ENCODE measurements around the gene SCUBE1. TPM values are rescaled to one million over a fixed set of nuclear protein-coding genes. Genes with fewer than 3 reads are reported as not detected.
A peak's percentile ranks its signal among the peaks of the same experiment; 100 is the strongest.

The SCUBE1 gene
- total RNA-seq, result 140 TPM

DNA sequence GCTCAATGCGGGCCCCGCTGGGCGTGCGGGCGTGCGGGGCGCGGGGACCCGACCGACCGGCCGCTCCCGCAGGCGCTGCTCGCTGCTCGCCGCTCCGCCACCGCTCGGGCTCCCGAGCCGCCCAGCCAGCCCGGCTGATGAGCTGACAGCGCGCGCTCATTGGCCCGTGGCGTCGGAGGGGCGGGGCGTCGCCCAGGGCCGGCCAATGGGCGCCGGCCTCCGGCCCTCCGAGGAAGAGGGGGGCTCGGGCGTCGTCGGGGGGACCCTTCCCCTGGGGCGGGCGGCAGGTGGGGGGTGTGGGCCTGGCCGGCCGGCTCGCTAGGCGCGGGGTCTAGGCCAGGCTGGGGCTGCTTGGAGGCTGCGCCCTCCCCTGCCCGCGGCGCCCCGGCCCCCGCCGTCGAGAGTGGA, at the start of gene SCUBE1:
SCUBE1 (minus strand) TSS at position 111 of the 408 bp plus-strand sequence. CDS start 111 bp downstream, outside the sequence.
- peak; percentile 79 for DNase-seq (ENCODE audit: low spot score)
- intact Hi-C loops (cut with DNase I), result no loop called here
- peak; percentile 75 for ATAC-seq

DNA sequence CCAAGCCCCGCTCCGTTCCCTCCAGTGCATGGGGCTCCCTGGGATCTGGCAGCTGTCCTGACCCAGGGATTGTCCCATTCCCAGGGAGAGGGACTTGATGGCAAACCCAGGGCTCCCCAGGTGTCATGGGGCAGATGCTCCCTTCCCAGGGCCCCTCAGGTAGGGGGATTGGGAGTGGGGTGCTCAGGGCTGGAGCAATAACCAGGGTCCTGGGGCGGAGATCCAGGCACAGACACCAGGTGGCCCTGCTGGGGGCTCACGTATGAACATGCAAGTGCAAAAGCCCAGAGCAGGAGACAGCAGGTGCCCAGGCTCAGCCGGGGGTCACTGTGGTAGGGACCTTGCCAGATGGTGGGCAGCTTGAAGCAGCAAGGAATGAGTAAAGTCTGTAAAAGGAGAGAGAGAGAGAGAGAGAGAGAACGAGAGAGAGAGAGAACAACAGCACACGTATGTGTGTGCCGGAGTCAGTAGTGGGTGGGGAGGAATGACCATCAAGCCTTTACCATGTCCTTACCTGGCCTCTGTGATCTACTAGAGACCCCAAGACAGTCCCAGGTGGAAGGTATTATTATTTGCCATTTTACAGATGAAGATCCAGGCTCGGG, 49.3 kb upstream of the SCUBE1 start:
- intact Hi-C loops (cut with DNase I), result no loop called here
- ATAC-seq, result no peak

DNA sequence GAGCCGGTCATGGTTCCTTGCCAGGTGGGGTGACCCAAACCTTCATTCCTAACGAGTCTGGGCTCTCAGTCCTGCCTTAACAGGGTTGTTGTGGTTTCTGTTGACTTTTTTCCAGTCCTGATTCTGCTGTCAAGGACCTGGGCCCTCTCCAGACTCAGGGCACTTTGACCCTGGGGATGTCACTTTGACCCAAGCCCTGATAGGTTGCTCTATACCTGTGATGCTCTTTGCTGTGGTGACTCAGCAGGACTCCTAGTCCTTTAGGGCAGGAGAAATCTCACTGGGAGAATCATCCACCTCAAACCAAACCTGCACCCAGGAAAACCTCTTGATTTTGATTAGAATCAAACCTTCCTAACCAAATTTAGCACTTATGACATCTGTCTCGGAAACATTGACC, 48.1 kb upstream of the SCUBE1 start:
- intact Hi-C loops (cut with DNase I), result no loop called here
- DNase-seq (ENCODE audit: low spot score) (no peak), ATAC-seq (no peak)

More for the DNA sequence above, 49.3 kb upstream of the SCUBE1 start:
- DNase-seq (ENCODE audit: low spot score), result no peak

DNA sequence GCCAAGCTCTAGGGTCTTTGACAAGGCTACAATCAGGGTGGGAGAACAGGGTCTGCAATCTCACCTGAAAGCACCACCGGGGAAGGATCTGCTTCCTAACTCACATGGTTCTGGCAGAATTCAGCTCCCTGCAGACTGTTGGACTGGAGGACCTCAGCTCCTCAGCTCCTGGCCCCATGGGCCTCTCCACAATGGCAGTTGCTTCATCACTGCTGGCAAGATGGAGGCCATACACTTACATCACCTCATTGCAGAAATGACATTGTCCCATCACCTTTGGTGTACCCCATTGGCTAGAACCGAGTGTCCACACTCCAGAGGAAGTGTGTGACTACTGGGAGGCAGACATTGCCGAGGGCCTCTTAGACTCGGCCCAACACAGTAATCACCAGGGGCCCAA, 47.7 kb upstream of the SCUBE1 start:
- DNase-seq (ENCODE audit: low spot score) (no peak), ATAC-seq (no peak)
- intact Hi-C loops (cut with DNase I), result no loop called here

DNA sequence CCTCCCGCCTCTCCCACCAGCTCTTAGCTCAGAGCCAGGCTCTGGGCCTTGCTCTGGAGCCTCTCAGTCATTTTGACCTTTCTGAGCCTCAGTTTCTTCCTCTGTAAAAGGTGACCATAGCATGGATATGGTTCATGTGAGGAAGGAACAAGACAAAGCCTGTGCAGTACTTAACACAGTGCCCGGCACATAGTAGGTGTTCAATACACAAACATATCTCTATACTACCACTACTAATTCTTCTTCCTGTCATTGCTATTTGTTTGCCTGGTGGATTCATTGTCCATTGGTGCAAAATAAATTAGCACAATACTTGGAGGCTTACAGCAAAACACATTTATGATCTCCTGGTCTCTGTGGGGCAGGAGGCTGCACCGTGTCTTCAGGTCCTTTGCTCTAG, 47.0 kb upstream of the SCUBE1 start:
- intact Hi-C loops (cut with DNase I), result no loop called here
- DNase-seq (ENCODE audit: low spot score) (no peak), ATAC-seq (no peak)

DNA sequence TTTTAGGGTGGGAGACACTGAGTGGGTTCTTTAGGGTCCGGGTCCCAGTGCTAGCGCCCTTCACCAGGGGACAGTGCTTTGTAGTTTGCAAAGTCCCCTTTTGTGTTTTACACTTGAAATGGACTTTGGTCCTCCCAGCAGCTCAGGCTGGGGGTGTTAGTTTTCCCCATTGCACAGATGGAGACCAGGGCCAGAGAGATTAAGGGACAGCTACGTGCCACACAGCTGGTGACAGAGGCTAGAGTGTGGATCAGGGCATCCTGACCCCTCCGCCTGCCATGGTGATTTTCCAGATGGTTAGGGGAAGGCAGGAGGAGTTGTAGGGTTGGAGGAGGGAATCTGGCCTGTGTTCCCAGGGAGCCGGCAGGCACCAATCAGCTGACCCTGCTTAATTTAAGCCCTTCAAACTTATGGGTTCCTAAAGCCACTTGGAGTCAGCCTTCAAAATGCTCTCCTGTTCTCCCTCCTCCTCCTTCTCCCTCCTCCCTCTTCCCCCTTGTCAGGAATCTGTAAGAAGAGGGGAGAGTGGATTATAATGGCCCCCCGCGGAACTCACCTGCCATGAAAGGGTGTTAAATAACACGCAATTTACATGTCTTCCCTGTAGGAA, 46.2 kb upstream of the SCUBE1 start:
- no peak for ATAC-seq
- intact Hi-C loops (cut with DNase I), result loop anchor here (10.0 kb wide), 2 partner anchors 125 to 425 kb away; partner anchors contain the start of gene EFCAB6
- no peak for DNase-seq (ENCODE audit: low spot score)

DNA sequence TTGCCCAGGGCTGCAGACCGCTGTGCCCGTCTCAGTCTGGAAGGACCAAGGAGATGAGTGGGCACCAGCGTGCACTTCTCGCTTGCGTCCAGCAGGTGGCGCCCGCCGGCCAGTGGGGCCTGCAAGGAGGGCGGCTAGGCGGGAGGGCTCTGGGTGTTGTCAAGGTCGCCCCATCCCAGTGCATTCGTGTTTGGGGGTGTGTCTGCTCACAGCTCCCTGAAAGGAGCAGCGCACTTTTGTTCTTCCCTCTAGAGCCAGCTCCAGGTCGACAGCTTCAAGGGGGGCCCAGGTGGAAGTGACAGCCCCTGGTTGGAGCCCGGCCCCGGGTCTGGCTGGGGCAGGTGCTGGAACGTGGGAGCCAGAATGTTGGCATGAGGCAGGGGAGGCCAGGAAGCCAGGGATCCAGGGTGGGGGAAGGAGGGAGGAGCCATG, 45.3 kb upstream of the SCUBE1 start:
- peak; percentile 77 for ATAC-seq
- DNase-seq (ENCODE audit: low spot score), result peak; percentile 89
- intact Hi-C loops (cut with DNase I), result loop anchor here (10.0 kb wide), 2 partner anchors 124 to 426 kb away; partner anchors contain the start of gene EFCAB6

DNA sequence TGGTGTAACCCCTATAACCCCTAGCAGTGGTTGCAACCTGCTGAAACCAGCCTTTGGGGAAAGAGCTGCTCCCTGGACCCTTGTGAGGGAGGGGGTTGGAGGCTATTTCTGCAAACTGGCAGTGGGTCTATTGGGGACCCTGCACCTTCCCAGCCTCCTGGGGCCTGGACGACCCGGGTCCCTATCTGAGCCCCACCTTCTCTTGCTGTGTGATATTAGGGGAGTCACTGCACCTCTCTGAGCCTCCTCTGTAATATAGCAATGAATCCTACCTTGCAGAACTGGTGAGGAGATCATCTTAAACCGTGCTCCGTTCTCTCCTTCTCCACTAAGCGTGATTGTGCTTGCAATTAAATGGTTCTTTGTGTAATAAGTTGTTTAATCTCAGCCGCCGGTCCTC, 44.6 kb upstream of the SCUBE1 start:
- ATAC-seq (no peak), DNase-seq (ENCODE audit: low spot score) (no peak)
- intact Hi-C loops (cut with DNase I), result loop anchor here (10.0 kb wide), 2 partner anchors 123 to 427 kb away; partner anchors contain the start of gene EFCAB6

DNA sequence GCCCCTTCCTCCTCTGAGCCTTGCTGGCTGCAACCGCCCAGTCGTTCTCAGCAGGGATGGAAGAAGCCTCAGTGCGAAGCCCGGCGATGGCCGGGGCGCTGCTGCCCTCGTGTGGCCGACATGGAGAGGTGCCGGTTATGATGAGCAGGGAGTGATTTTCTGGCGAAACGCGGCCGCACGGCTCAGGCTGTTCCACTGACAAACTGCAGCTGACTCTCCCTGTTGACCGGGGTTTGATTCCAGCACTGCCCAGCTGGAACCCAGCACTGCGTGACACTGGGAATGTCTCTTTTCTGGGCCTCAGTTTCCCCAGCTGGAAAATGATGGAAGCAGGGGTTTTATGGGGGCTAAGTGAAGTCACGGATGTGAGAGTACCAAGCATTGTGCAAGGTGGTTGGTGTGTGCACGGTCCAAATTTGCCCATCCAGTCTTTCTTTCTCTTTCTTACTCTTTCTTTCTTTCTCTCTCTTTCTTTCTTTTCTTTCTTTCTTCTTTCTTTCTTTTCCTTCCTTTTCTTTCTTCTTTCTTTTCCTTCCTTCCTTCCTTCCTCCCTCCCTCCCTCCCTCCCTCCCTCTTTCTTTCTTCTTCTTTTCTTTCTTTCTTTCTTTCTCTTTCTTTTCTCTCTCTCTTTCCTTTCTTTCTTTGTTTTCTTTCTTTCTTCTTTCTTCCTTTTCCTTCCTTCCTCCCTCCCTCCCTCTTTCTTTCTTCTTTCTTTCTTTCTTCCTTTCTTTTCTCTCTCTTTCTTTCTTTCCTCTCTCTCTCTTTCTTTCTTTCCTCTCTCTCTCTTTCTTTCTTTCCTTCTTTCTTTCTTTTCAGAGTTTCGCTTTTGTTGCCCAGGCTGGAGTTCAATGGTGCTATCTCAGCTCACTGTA, 42.8 kb upstream of the SCUBE1 start:
- ATAC-seq (peak; percentile 95), DNase-seq (ENCODE audit: low spot score) (peak; percentile 88)
- intact Hi-C loops (cut with DNase I), result loop anchor here (10.0 kb wide), 2 partner anchors 121 to 429 kb away; partner anchors contain the start of gene EFCAB6

DNA sequence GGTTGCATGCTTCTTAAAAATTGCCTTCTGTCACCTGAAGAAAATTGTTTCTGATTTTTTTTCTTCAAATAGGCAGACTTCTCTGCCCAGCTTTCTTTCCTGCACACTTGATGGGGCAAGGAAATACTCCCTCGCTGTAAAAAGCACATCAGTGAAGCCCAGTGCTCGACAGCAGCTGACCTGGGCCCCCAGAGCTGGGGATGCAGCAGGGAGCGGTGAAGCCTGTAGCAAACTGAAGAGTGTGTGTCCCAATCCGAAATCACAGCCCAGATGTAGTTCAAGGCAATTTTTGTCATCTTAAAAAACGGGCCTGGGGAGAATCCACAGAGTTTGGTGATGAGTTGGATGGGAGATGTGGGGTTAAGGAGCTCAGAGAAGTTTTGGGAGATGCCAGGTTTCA, 41.7 kb upstream of the SCUBE1 start:
- intact Hi-C loops (cut with DNase I), result loop anchor here (10.0 kb wide), 2 partner anchors 120 to 430 kb away; partner anchors contain the start of gene EFCAB6
- no peak for DNase-seq (ENCODE audit: low spot score)
- ATAC-seq, result no peak

DNA sequence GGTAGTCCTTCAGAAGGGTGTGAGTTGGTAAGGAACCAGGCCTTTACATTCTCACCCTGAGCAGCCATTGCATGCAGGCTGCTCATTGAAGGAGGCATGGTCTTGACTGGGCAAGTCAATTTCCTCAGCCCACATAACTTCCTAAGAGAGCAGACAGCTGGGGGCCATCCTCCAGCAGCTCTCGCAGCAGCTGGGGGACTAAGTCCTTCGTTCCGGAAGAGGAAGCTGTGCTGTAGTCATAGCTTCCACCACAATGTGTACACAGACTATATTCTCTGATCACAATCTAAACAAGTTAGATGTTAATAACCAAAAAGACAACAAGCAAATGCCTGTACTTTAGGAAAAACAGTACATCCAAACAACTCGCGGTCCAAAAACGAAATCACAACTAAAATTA, 38.5 kb upstream of the SCUBE1 start:
- DNase-seq (ENCODE audit: low spot score) (no peak), ATAC-seq (no peak)
- intact Hi-C loops (cut with DNase I), result loop anchor here (1.0 to 10.0 kb wide), 3 partner anchors 21 to 433 kb away; partner anchors contain the start of gene EFCAB6

DNA sequence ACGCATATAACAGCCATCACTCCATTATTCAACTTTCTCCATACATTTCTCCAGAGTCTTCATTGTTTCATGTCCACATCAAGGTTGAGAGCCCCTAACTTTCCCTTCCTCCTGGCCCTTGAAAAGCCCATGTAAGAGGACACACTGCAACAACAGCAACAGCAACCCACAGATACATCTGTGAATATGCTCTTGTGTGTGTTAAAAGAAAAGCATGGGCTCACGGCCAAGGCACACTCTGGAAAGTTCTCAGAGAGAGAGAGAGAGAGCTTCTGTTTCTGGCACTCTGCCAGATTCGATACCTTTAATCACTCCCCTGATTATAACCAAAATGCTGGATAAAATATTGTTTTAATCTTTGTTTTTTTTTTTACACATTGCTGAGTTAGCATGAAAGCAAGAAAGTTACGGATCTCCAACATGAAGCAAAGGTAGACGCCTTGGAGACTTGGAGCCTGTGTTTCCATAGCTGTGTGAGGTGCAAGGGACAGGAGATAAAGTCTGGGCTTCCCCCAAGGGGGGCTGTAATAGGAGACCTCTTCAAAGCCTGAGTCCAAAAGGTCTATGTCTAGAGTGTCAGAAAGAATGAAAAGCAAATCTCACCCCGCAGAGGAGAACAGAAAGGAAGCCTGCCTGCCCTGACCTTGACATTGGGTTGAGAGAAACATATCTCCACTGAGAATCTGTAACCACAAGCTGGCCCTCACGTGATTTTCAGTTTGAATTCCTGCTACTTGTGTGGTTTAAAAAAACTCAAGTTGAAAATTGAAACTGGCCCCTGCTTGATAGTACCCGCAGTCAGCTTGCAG, 34.9 kb upstream of the SCUBE1 start:
- intact Hi-C loops (cut with DNase I), result no loop called here
- DNase-seq (ENCODE audit: low spot score) (no peak), ATAC-seq (peak; percentile 88)

DNA sequence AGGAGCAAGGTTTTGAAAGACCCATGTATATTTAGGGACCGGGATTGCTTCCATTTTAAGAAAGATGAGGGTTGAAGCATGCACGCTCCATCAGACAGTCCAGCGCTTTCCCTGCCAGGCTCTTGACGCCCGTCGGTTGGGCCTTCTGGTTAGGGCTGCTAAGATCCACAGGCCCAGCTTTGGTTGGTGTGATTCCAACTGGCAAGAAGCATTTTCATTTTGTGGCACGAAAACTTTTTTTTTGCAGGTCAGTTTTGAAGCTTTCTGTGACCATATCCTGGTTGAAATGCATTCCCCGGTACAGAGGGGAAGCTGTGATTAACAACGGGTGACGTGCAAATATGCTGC, 34.4 kb upstream of the SCUBE1 start:
- DNase-seq (ENCODE audit: low spot score) (no peak), ATAC-seq (peak; percentile 44)
- intact Hi-C loops (cut with DNase I), result no loop called here

DNA sequence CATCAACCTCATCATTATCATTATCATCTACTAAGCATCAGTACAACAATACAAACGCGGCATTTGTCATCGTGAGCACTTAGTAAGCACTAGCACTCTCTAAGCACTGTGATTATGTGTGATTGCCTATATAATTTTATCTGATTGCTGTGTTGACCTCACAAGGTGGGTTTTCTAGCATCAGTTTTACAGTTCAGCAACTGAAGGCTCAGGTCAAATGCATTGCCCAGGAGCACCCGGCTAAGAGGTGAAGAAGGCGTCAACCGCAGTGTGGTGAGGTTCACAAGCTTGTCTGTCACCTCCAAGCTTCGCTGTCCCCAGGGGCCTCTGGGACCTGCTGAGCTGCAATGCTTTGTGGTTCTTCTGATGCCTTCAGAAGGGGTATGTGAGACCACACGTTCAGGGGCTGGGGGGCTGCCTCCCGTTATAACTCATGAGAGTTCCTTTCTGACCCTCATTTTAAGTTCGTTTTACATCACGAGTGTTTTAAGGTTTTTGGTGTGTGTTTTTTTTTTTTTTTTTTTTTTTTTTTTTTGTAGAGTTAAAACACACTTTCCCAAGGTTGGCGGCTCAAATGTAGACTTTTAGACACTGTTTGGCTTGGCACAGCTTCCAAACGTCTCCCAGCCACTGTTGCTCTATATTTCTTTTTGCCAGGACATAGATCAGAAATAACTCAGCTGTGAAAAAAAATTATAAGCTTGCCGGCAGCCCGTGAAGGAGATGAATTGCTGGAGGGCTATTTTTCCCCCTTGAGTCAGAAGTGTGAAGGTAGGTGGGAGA, 33.8 kb upstream of the SCUBE1 start:
- intact Hi-C loops (cut with DNase I), result no loop called here
- ATAC-seq (no peak), DNase-seq (ENCODE audit: low spot score) (no peak)

DNA sequence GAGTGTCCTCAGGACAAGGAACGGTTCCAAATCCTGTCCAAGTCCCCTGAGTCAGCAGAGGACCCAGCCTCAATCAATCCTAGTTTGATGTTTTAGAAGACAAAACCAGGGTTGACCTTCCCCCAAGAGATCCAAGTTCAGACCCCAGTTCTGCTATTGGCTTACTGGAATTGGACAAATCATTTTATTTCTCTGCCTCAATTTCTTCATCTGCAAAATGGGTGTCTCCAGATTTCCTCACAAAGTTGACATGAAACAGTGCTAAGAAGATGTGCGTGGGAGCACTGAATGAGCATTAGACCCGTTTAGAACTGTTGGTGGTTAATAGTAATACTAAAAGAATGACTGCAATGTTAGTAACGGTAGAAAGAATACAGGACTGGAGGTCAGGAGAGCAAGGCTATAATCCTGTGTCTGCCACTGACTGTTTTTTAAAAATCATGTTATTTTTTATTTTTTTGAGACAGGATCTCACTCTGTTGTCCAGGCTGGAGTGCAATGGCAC, 32.8 kb upstream of the SCUBE1 start:
- intact Hi-C loops (cut with DNase I), result no loop called here
- ATAC-seq (no peak), DNase-seq (ENCODE audit: low spot score) (no peak)

DNA sequence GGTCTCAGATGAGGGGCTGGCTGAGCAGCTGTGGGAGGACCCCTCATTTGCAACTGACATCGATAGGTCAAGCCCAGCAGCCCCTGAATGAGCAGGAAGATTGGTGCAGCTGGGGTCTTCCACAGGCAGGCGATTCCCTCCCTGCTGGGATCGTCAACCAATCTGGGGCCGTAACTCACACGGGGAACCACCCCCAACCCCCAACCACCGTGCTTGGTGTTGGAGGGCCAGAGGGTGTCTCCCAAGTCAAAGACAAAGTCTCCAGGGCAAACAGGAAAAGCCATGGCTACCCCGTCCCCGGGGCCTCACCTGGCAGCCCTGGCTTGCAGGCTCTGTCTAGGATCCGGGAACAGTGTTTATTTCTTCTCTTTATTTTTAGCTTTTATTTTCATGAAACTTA, 26.9 kb upstream of the SCUBE1 start:
- no peak for DNase-seq (ENCODE audit: low spot score)

DNA sequence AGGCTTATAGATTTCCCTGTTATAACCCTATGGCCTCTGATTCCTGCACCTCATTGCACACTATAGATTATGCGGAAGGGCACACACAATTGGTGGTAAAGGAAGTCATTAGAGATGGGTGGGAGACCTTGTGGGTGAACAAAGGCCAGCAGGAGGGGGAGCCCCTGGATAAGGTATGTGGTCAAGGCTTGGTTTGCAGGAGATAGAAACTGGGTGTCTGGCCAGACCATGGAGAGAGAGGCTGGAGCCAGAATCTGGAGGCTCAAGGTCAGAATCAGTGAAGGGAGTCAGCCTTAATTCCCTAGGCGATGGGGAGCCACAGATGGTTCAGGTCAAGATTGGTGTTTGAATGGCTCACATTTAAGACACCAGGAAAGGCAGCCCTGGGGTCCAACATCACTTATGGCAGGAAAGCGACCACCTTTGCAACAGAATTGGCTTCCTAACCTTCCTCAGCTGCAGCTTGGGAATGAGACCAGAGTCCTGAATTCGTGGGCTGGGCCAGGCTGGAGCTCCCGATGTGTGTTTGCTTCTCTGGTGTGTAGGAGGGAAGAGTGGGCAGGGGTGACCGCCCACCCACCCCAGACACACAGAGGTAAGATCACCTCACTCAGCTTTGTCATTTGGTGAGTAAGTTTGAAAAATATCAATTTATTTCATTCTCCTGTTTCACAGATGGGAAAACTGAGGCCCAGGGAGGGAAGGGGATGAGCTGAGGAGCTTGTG, 22.7 kb upstream of the SCUBE1 start:
- DNase-seq (ENCODE audit: low spot score) (no peak), ATAC-seq (no peak)
- intact Hi-C loops (cut with DNase I), result no loop called here

More for the DNA sequence above, 26.9 kb upstream of the SCUBE1 start:
- intact Hi-C loops (cut with DNase I), result no loop called here
- no peak for ATAC-seq

DNA sequence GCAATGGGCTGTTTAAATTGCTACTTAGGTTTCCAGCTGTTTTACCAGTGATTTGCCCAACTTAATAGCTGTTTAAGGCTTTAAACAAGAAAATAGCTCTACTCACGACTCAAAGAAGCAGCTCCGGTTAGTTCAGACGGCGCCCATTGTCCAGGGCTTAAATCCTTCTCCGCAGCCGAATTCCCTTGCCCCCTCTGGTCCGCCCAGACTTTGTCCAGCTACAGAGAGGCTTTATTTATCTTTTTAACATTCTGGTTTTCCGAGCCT, 20.9 kb upstream of the SCUBE1 start:
- no peak for DNase-seq (ENCODE audit: low spot score)
- intact Hi-C loops (cut with DNase I), result no loop called here
- no peak for ATAC-seq
